ENCODE results near the gene ZNF655. TPM values are rescaled to one million over a fixed set of nuclear protein-coding genes. Genes with fewer than 3 reads are reported as not detected.

The ZNF655 gene
- total RNA-seq, 4 donors from 2014 or later: 102 to 261 (median 114) TPM

DNA sequence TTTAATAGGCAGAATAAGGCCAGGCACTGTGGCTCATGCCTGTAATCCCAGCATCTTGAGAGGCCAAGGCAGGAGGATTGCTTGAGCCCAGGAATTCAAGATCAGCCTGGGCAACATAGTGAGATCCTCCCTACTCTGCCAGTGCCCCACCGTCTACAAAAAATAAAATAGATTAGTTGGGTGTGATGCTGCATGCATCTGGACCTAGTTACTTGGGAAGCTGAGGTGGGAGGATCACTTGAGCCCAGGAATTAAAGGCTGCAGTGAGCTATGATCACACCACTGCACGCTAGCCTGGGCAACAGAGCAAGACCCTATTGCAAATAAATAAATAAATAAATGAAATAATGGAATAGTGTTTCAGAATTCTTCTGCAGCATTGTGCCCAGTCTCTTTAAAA lies 22.8 kb upstream of the ZNF655 start:
- DNase-seq (ENCODE audit: low spot score in 2 of 2): peak in 1 of 2 donors; percentile 28
- no peak overlapping the region for H3K4me3 ChIP-seq (ENCODE audit: low read depth, poor library complexity, severe bottlenecking)
- TF ChIP-seq POLR2A (IDR thresholded peaks at IDR 0.05): no peak
- TF ChIP-seq, protein P1, sequence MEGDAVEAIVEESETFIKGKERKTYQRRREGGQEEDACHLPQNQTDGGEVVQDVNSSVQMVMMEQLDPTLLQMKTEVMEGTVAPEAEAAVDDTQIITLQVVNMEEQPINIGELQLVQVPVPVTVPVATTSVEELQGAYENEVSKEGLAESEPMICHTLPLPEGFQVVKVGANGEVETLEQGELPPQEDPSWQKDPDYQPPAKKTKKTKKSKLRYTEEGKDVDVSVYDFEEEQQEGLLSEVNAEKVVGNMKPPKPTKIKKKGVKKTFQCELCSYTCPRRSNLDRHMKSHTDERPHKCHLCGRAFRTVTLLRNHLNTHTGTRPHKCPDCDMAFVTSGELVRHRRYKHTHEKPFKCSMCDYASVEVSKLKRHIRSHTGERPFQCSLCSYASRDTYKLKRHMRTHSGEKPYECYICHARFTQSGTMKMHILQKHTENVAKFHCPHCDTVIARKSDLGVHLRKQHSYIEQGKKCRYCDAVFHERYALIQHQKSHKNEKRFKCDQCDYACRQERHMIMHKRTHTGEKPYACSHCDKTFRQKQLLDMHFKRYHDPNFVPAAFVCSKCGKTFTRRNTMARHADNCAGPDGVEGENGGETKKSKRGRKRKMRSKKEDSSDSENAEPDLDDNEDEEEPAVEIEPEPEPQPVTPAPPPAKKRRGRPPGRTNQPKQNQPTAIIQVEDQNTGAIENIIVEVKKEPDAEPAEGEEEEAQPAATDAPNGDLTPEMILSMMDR (IDR thresholded peaks at IDR 0.05): no peak
- intact Hi-C loops (cut with DNase I; ENCODE audit: low total_unique reads): no loop called here
- 98 to 100% methylated on average over 2 of the region's 2 CpGs for WGBS, 2 donors

DNA sequence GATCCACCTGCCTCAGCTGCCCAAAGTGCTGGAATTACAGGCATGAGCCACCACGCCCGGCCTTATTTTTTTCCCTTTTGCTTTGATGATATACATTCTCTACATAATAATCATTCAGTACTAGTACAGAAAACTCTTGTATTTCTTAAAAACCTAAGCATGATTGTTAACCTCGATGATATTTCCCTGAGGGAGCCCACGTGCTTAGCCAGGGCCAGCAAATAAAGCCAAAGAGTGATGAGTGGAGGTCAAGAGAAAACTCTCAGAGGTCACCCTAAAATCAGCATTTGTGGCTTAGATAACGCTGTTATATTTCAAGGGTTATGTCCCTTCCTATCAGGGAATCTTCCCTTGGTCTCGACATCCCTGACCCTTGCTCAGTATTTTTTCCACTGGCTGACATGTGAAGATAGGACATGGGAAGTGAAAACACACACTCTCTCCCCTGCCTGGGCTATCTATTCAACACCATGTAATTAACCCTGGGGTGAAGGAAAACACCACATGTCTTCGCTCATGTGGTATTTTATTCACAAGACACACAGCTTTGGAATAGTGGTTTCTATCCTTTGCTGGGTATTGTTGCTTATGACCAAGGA lies 19.1 kb upstream of the ZNF655 start:
- H3K4me3 ChIP-seq (ENCODE audit: low read depth, poor library complexity, severe bottlenecking): no peak overlapping the region
- TF ChIP-seq, protein P1 (IDR thresholded peaks at IDR 0.05): no peak
- TF ChIP-seq POLR2A (IDR thresholded peaks at IDR 0.05): no peak
- DNase-seq (ENCODE audit: low spot score in 2 of 2): peak in 1 of 2 donors; percentile 32
- intact Hi-C loops (cut with DNase I; ENCODE audit: low total_unique reads): no loop called here
- 78 to 80% methylated on average over 7 of the region's 7 CpGs for WGBS, 2 donors

DNA sequence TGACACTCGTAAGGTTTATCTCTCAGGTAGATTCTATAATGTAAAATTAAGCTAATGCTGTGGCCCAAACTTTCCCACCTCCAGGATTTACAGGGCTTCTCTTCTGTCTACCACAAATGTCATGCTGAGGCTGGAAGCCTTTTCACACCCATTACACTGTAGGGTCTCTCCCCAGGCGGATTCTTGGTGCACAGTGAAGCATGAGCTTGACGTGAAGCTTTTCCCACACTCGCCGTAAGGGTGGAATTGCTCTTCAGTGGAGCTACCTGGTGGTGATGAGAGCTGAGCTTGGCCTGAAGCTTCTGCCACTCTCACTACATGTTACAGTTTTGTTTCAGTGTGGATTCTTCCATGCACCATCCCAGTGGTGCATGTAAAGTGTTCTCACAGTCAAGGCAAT lies 17.9 kb upstream of the ZNF655 start:
- intact Hi-C loops (cut with DNase I; ENCODE audit: low total_unique reads): no loop called here
- WGBS, 2 donors: 92 to 96% methylated on average over 5 of the region's 5 CpGs
- DNase-seq (ENCODE audit: low spot score in 2 of 2): no peak

DNA sequence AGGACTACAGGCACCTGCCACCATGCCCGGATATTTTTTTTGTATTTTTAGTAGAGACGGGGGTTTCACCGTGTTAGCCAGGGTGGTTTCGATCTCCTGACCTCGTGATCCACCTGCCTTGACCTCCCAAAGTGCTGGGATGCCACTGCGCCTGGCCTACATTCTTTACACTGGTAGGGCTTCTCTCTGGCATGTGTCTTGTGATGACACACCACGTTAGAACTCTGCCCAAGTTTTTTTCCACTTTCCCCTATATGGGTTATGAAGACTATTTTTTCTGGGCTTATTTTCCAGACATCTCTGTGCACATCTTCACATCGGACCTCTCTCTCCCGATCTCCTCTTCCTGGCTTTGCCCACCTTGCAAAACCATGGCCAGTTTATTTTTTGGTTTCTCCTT lies 17.2 kb upstream of the ZNF655 start:
- H3K4me3 ChIP-seq (ENCODE audit: low read depth, poor library complexity, severe bottlenecking): no peak overlapping the region
- intact Hi-C loops (cut with DNase I; ENCODE audit: low total_unique reads): no loop called here
- TF ChIP-seq, protein P1 (IDR thresholded peaks at IDR 0.05): no peak
- no peak for TF ChIP-seq POLR2A (IDR thresholded peaks at IDR 0.05)
- WGBS, 2 donors: 91 to 93% methylated on average over 9 of the region's 9 CpGs
- DNase-seq (ENCODE audit: low spot score in 2 of 2): no peak

More for the DNA sequence above, 17.9 kb upstream of the ZNF655 start:
- no peak overlapping the region for H3K4me3 ChIP-seq (ENCODE audit: low read depth, poor library complexity, severe bottlenecking)
- TF ChIP-seq POLR2A (IDR thresholded peaks at IDR 0.05): no peak
- TF ChIP-seq, protein P1 (IDR thresholded peaks at IDR 0.05): no peak

DNA sequence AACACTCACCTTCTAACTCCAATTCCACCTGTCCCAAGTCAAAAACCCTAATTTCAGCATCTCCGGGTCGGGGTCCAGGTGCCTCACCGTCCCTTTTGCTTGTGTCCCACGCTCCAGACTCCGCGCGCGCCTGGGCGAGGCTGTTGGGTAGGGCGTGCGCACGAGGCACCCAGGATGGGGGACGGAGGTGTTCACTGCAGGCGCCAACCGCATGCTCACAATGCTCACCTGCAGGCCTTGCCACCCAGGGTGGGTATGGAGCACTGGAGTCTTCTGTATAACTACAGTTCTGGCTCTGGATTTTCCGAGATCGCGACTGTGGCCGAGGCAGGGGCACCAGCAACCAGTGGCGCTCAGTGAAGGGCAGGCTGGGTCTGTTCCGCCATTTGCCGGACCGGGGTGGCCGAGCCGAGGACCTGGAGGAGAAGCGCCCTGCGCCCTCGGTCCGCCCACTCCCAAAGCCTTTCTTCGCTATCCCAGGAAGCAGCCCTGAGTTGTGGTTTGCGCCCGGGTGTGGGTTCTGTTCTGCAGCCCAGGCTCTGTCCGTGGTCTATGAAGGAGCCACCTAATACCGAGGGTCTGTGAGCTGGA lies 15.3 kb upstream of the ZNF655 start:
- no peak for DNase-seq (ENCODE audit: low spot score in 2 of 2)
- H3K4me3 ChIP-seq (ENCODE audit: low read depth, poor library complexity, severe bottlenecking): no peak overlapping the region
- intact Hi-C loops (cut with DNase I; ENCODE audit: low total_unique reads): no loop called here
- 90 to 96% methylated on average over 23 to 30 of the region's 34 CpGs for WGBS, 2 donors
- TF ChIP-seq POLR2A (IDR thresholded peaks at IDR 0.05): no peak
- TF ChIP-seq, protein P1 (IDR thresholded peaks at IDR 0.05): no peak

Data from lower leg skin (tissue), 4 donors.